ENCODE results near the gene DISP3. TPM values are rescaled to one million over a fixed set of nuclear protein-coding genes. Genes with fewer than 3 reads are reported as not detected.
A peak's percentile ranks its signal among the peaks of the same experiment; 100 is the strongest.

DISP3 gene
- 0.13 and 0.17 TPM in 2 replicates for total RNA-seq (2016; rRNA removed; fragmentation: Illumina TruSeq; extraction: Trizol)
- not detected in 2 replicates for total RNA-seq (2016; cell fraction: cytosol; rRNA removed; fragmentation: Illumina TruSeq; extraction: Trizol; ENCODE audit: low read depth)
- total RNA-seq (2016; cell fraction: insoluble cytoplasmic fraction; rRNA removed; fragmentation: Illumina TruSeq; extraction: Trizol): 0.13 TPM in 1 of 2 replicates, not detected in the other
- not detected in 2 replicates for total RNA-seq (2016; cell fraction: membrane; rRNA removed; fragmentation: Illumina TruSeq; extraction: Trizol)
- 0.22 TPM in 1 of 2 replicates, not detected in the other for total RNA-seq (2016; cell fraction: nucleus; rRNA removed; fragmentation: Illumina TruSeq; extraction: Trizol)
- 0.08 and 0.09 TPM in 2 replicates for polyA plus RNA-seq (2011; rRNA removed)
- polyA plus RNA-seq (2011; cell fraction: cytosol; rRNA removed): 0.03 TPM in 1 of 2 replicates, not detected in the other
- 0.12 and 0.29 TPM in 2 replicates for polyA plus RNA-seq (2011; cell fraction: nucleus; rRNA removed)
- 0.07 TPM in 1 of 2 replicates, not detected in the other for polyA plus RNA-seq (2012)
- polyA plus RNA-seq (2016; cell fraction: cytosol; fragmentation: Illumina TruSeq; extraction: Trizol; ENCODE audit: low read depth): not detected in 2 replicates
- not detected in 2 replicates for polyA plus RNA-seq (2016; cell fraction: insoluble cytoplasmic fraction; fragmentation: Illumina TruSeq; extraction: Trizol; ENCODE audit: low read depth)
- polyA plus RNA-seq (2016; cell fraction: membrane; fragmentation: Illumina TruSeq; extraction: Trizol; ENCODE audit: low read depth): not detected in 2 replicates
- 0.31 TPM in 1 of 2 replicates, not detected in the other for polyA plus RNA-seq (2016; cell fraction: nucleus; fragmentation: Illumina TruSeq; extraction: Trizol; ENCODE audit: insufficient read depth, low read depth)
- not detected in 2 replicates for polyA minus RNA-seq (2011; rRNA and poly(A)+ RNA removed; ENCODE audit: low replicate concordance)
- not detected in 2 replicates for polyA minus RNA-seq (2011; cell fraction: cytosol; rRNA and poly(A)+ RNA removed)
- polyA minus RNA-seq (2011; cell fraction: nucleus; rRNA and poly(A)+ RNA removed): 0.12 and 0.13 TPM in 2 replicates
- Bru-seq, nascent RNA: percentile 12 among the genes with signal in this experiment
- percentile 11 among the genes with signal in this experiment for BruChase-seq, experiment 1, labeled RNA remaining after a 6-hour chase
- percentile 14 among the genes with signal in this experiment for BruChase-seq, experiment 2, labeled RNA remaining after a 2-hour chase
- long read RNA-seq, experiment 1: 0 reads
- long read RNA-seq, experiment 2: 0 reads

GRCh38 chr1:11478571-11479374 is at the start of gene DISP3:
DISP3 (plus strand) TSS chr1:11479155; CDS start chr1:11500993, 21,838 bp downstream.
- Histone ChIP-seq H3K36me3 (replicated peaks in 1 of 2; ENCODE audit: control insufficient read depth in 1 of 2, insufficient read depth in 2 of 2, low read length in 2 of 2) (no peaks in the 10 kb centered on the region), H3K9ac (ENCODE audit: insufficient read depth, low read depth, low read length) (peak within 1 kb of the TSS; percentile 71), H3K9me3 (ENCODE audit: low read length) (no peaks in the 10 kb centered on the region), H3K27me3 (ENCODE audit: control insufficient read depth in 1 of 2, insufficient read depth in 2 of 2, low read length in 2 of 2) (peaks cover 1 to 27% of the 10 kb centered on the region in 2 experiments; a peak in 3 of 5 replicates), H2AFZ (ENCODE audit: low read length) (no peak within 1 kb of the TSS), H3K27ac (ENCODE audit: extremely low read length, insufficient read depth, low read length) (no peak within 1 kb of the TSS), H3K4me1 (ENCODE audit: insufficient read depth, low read length) (no peaks in the 10 kb centered on the region), H3K4me2 (ENCODE audit: low read depth, low read length) (peak within 1 kb of the TSS; percentile 82), H4K20me1 (ENCODE audit: insufficient read depth, low read length) (no peaks in the 10 kb centered on the region), H3K79me2 (ENCODE audit: insufficient read depth, low read length) (no peaks in the 10 kb centered on the region), H3K4me3 (replicated peaks in 1 of 3; ENCODE audit: insufficient read depth in 1 of 3, low read depth in 2 of 3, low read length in 3 of 3) (peak within 1 kb of the TSS; percentile 58 to 71 (median 60))
- WGBS (ENCODE audit: low lambda C conversion rate): 0% methylated on average over 18 of the region's 96 CpGs
- BruUV-seq (replicated peaks): no TSS peak
- DNase-seq (ENCODE audit: low spot score) (peak; percentile 54), FAIRE-seq (no peak), ATAC-seq (peak; percentile 87)
- CTCF ChIA-PET (ENCODE audit: low intra/inter-chr PET ratio, low total read pairs): interaction anchor here (1.2 to 1.4 kb wide), 2 partner anchors 164 to 241 kb away, joined by 3 to 6 read pairs; no protein-coding TSS in a partner anchor
- in situ Hi-C loops (cut with HindIII; ENCODE audit: extremely low pct_ligation_motif_present, low pct_unique_long_range_greater_than_20kb): loop anchor here (5.0 to 10.0 kb wide), 2 partner anchors 159 to 236 kb away; no protein-coding TSS in a partner anchor
- POLR2A ChIA-PET: interaction anchor here (1.0 kb wide), 1 partner anchor 174 kb away, joined by 3 read pairs; no protein-coding TSS in a partner anchor
- intact Hi-C loops (cut with micrococcal nuclease; ENCODE audit: unreplicated experiment): no loop called here
- TF ChIP-seq FOXK2 (IDR thresholded peaks at IDR 0.05) (peak; percentile 90), U2AF1 (optimal IDR thresholded peaks at IDR 0.05; ENCODE audit: low read depth, low read length) (no peak), POGZ (CRISPR knock-in tag; IDR thresholded peaks at IDR 0.05) (peak; percentile 46; the same call in 1 of the 2 replicates), ATF3 (CRISPR knock-in tag; IDR thresholded peaks at IDR 0.05) (peak; percentile 10; the same call in 1 of the 2 replicates), SMC3 (IDR thresholded peaks at IDR 0.05; ENCODE audit: low read length) (no peak), TRIM24 (CRISPR knock-in tag; IDR thresholded peaks at IDR 0.05) (no peak), NFRKB (IDR thresholded peaks at IDR 0.05) (no peak), SMARCE1 (IDR thresholded peaks at IDR 0.05; ENCODE audit: borderline replicate concordance) (no peak), ZFP36L1 (CRISPR knock-in tag; IDR thresholded peaks at IDR 0.05) (no peak), HNRNPUL1 (IDR thresholded peaks at IDR 0.05; ENCODE audit: low read depth, low read length) (peak; percentile 41; the same call in 1 of the 2 replicates), ZNF350 (CRISPR knock-in tag; IDR thresholded peaks at IDR 0.05; ENCODE audit: borderline replicate concordance, low read depth) (no peak)
- TF ChIP-seq, protein P1, sequence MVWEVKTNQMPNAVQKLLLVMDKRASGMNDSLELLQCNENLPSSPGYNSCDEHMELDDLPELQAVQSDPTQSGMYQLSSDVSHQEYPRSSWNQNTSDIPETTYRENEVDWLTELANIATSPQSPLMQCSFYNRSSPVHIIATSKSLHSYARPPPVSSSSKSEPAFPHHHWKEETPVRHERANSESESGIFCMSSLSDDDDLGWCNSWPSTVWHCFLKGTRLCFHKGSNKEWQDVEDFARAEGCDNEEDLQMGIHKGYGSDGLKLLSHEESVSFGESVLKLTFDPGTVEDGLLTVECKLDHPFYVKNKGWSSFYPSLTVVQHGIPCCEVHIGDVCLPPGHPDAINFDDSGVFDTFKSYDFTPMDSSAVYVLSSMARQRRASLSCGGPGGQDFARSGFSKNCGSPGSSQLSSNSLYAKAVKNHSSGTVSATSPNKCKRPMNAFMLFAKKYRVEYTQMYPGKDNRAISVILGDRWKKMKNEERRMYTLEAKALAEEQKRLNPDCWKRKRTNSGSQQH (CRISPR knock-in tag; IDR thresholded peaks at IDR 0.05; ENCODE audit: low read depth): no peak
- TF ChIP-seq, protein P2, sequence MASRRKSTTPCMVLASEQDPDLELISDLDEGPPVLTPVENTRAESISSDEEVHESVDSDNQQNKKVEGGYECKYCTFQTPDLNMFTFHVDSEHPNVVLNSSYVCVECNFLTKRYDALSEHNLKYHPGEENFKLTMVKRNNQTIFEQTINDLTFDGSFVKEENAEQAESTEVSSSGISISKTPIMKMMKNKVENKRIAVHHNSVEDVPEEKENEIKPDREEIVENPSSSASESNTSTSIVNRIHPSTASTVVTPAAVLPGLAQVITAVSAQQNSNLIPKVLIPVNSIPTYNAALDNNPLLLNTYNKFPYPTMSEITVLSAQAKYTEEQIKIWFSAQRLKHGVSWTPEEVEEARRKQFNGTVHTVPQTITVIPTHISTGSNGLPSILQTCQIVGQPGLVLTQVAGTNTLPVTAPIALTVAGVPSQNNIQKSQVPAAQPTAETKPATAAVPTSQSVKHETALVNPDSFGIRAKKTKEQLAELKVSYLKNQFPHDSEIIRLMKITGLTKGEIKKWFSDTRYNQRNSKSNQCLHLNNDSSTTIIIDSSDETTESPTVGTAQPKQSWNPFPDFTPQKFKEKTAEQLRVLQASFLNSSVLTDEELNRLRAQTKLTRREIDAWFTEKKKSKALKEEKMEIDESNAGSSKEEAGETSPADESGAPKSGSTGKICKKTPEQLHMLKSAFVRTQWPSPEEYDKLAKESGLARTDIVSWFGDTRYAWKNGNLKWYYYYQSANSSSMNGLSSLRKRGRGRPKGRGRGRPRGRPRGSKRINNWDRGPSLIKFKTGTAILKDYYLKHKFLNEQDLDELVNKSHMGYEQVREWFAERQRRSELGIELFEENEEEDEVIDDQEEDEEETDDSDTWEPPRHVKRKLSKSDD (CRISPR knock-in tag; IDR thresholded peaks at IDR 0.05; ENCODE audit: low read depth): no peak

Data from HepG2 (cell line).